ENCODE measurements around the gene PAQR5.

GRCh38 chr15:69433831-69434230, 135.1 kb downstream of the PAQR5 start:
- no peak for TF ChIP-seq CTCF (IDR thresholded peaks at IDR 0.05; ENCODE audit: insufficient read depth, low read depth, low read length)
- TF ChIP-seq EZH2 (IDR thresholded peaks at IDR 0.05; ENCODE audit: insufficient read depth, low read length): no peak

Data from astrocyte (in vitro differentiated cells and primary cell).